NT2/D1 (cell line): ENCODE data around the gene CACNA1A.

Source experiments
- SUZ12 ChIP-seq: IDR thresholded peaks from 2 replicates; pipeline ENCODE4 v1.6.1; 2011; ENCODE audit not compliant: insufficient read length, insufficient read depth; ENCODE audit errors: extremely low read depth
- YY1 ChIP-seq: IDR thresholded peaks from 2 replicates; pipeline ENCODE4 v1.6.1; 2011; ENCODE audit not compliant: insufficient read length, insufficient read depth
- ZNF274 ChIP-seq: IDR thresholded peaks from 2 replicates; pipeline ENCODE4 v1.6.1; 2011; ENCODE audit warnings: mild to moderate bottlenecking, low read depth, low read length

GRCh38 chr19:13319526-13319925, 186.8 kb downstream of the CACNA1A start:
- TF ChIP-seq SUZ12 (no peak), ZNF274 (no peak), YY1 (no peak)
